Activated CD4-positive, alpha-beta T cell treated with anti-CD3 and anti-CD28 coated beads for 1 hour (primary cell): Measurements from ENCODE around the gene EBF3.

ENCODE experiments used
- DNase-seq: peaks from one replicate; pipeline ENCODE4 v3.0.0-alpha.2; 2020

EBF3 gene

DNA sequence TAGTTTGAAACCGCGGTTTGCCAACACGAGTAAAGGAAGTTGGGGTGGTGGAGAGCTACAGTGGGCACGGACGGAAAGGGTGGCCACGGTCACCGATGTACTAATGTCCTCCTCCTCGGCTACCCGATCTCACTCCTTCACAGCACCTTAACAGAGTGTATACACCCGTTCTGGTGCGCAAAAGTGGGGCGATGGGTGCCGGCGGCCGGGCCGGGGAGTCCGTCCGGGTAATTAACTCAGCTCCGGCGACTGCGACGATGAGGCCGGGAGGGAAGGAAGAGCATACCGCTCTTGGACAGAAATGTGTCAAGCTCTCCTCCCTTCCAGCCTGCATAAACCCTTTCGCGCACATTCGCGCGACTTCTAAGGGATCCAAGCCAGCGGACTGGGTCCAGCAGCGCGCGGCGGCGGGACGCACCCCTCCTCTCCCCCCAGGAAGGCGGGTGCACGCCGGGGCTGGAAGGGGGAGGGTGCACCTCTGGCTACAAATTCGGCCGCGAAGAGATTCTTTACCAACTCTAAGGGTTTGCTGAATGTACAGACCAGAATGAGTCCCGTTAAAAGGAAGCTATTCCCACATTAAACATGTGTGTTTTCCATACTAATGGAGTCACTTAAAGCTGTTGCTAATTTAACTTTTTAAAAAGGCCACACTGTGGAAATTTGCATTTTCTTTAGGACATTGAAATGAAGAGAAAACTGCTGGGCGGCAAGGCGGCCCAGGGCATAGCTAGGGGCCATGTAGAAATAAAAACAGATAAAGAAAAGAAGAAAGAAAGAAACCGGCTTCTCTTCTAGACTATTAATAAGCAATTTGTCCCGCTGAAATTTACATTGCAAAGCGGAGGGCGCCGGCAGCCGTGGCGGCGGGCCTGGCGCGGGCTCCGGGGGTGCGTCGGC lies 6.6 kb upstream of the EBF3 start:
- no peak for DNase-seq

- DNase-seq, result no peak
Observed at GRCh38 chr10:129969911-129970464, 5.9 kb upstream of the EBF3 start.

GRCh38 chr10:129969184-129969910 lies 5.3 kb upstream of the EBF3 start:
- DNase-seq, result no peak

DNA sequence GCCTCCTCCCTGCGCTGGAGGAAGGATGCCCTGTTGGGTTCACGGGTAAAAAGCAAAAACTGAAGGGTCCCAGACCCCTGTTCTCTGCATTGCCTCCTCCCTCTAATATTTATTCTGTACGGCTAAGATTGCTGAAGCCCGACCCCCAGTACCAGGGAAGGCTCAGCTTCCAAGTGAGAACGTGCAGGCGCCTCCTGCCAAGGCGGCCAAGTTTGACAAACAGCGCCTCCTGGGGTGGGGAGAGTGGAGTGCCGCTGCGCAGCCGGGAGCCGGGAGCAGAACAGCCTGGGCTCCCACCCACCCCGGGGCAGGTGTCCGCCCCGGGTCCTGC lies 4.7 kb upstream of the EBF3 start:
- DNase-seq, result no peak

GRCh38 chr10:129968020-129968852 lies 4.2 kb upstream of the EBF3 start:
- no peak for DNase-seq

DNA sequence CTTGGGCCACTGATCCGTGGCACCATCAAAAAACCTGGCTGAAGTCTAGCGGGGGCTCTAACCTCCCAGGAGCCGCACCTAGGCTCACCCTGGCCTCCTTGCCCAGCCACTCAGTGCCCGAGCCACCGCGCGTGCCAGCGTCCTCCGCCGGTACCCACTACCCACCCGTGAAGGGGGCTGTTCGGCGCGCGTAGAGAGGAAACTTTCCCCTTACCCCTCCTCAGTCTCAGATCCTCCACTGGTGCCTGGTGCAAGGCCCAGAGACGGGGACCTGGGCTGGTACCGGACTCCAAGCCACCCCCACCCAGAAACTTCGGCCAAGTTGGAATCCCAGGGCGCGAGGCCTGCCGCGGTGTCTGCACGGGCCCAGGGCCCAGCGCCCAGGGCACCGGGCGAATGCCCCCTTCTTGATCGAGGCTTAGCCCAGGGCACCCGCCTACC lies 3.5 kb upstream of the EBF3 start:
- no peak for DNase-seq

GRCh38 chr10:129966889-129967578 lies 3.0 kb upstream of the EBF3 start:
- no peak for DNase-seq

DNA sequence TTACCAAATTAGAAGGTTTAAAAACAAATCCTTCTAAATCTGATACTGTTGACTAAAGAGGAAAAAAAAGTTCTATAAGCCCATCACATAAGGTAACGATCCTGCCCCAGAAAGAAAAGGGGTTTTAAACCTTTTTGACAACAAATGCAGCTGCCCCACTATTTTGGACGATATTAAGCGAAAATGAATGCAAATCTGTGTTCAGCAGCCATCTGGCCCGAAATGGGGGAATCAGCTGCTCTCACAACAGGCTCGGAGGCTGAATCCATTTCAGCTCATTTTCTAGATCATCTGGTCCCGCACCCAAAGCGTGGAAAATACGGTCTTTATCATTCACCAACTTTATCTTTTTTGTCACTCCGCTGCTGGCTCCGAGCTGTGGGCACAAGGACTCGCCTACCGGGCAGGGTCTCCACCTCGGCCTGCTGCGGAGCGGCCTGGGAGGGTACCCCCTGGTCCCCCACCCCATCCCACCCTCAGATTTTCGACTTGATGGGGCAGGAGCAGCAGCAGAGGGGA lies 2.4 kb upstream of the EBF3 start:
- DNase-seq, result no peak

- no peak for DNase-seq
Observed at GRCh38 chr10:129965959-129966358, 1.9 kb upstream of the EBF3 start.

DNA sequence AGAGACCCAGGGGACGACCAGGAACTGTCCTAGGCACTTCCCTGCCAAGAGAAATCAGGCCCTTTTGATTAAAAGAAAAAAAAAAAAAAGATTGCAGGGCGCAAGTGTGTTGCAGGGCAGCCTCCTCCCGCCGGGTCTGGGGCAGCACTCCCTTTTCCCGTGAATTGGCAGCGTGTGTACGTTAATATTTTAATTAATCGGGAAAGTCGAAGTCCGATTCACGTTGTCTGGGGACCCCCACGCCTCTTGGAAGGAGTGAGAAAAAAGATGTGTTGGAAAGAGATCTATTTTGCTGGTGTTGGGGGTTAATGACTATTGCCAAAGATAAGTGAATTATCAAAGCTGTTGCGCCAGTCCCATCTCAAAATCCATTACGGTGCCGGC lies 1.3 kb upstream of the EBF3 start:
- no peak for DNase-seq

- DNase-seq, result no peak
Observed at GRCh38 chr10:129964611-129965424, 744 bp upstream of the EBF3 start.

GRCh38 chr10:129962872-129963640 lies 1.0 kb downstream of the EBF3 start:
- DNase-seq, result no peak

- DNase-seq, result no peak
Observed at GRCh38 chr10:129962031-129962871, 1.8 kb downstream of the EBF3 start.

DNA sequence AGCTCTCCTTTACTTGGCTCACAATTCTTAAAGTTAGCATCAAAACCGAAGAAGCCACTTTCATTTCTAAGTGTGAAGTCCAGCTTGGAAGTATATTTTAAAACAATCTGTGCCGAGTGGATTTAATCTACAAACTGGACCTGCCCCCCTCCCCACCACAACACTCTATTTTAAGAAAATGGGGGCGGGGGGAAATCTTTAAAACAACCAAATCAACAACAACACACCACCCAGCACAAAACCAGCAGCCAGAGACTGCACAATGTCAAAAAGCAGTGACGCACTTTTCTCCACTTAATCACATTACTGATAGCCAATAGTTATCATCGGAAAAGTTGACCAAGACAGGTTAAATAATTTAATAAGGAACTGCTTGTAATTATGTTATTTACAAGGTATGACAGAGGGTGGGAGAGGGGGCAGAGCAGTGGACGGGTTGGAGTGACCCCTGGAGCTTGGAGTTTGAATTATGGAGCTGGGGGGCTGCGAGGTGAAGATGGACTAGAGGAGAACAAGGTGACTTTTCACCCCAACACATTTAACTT lies 2.8 kb downstream of the EBF3 start:
- DNase-seq, result no peak

- no peak for DNase-seq
Observed at GRCh38 chr10:129960481-129961156, 3.5 kb downstream of the EBF3 start.

- no peak for DNase-seq
Observed at GRCh38 chr10:129959544-129960480, 4.3 kb downstream of the EBF3 start.
